GM19043 (cell line): ENCODE results near the gene PCDHA11.
"Not testable (repeated sequence)": the region's sequence is repeated elsewhere in the genome, so short reads cannot be mapped to it uniquely, and the experiment has no call there.

ENCODE experiments used
- ATAC-seq: cut with Tn5 transposase; IDR thresholded peaks from one replicate; pipeline ENCODE4 v1.9.1; 2021; ENCODE audit warnings: low read depth; ENCODE audit not compliant: unreplicated experiment

The PCDHA11 gene, protein sequence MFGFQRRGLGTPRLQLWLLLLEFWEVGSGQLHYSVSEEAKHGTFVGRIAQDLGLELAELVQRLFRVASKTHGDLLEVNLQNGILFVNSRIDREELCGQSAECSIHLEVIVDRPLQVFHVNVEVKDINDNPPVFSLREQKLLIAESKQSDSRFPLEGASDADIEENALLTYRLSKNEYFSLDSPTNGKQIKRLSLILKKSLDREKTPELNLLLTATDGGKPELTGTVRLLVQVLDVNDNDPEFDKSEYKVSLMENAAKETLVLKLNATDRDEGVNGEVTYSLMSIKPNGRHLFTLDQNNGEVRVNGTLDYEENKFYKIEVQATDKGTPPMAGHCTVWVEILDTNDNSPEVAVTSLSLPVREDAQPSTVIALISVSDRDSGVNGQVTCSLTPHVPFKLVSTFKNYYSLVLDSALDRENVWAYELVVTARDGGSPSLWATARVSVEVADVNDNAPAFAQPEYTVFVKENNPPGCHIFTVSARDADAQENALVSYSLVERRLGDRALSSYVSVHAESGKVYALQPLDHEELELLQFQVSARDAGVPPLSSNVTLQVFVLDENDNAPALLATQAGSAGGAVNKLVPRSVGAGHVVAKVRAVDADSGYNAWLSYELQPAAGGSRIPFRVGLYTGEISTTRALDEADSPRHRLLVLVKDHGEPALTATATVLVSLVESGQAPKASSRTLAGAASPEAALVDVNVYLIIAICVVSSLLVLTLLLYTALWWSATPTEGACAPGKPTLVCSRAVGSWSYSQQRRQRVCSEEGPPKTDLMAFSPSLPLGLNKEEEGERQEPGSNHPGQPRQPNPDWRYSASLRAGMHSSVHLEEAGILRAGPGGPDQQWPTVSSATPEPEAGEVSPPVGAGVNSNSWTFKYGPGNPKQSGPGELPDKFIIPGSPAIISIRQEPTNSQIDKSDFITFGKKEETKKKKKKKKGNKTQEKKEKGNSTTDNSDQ

GRCh38 chr5:140868721-140869554 is at the start of gene PCDHA11:
TSS of gene PCDHA11 (plus strand) at chr5:140868957. CDS start at chr5:140869104, 147 bp downstream.
- ATAC-seq = no peak

- ATAC-seq = no peak
Measured at GRCh38 chr5:140821375-140822280, 47.1 kb upstream of the PCDHA11 start, which contains the start of gene PCDHA5. TSS of gene PCDHA5 (plus strand) at chr5:140821613.

GRCh38 chr5:140822281-140822629 is 46.5 kb upstream of the PCDHA11 start:
- no peak for ATAC-seq

DNA sequence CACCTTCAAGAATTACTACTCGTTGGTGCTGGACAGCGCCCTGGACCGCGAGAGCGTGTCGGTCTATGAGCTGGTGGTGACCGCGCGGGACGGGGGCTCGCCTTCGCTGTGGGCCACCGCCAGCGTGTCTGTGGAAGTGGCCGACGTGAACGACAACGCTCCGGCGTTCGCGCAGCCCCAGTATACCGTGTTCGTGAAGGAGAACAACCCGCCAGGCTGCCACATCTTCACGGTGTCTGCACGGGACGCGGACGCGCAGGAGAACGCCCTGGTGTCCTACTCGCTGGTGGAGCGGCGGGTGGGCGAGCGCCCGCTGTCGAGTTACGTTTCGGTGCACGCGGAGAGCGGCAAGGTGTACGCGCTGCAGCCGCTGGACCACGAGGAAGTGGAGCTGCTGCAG is 45.8 kb upstream of the PCDHA11 start:
- not testable (repeated sequence) for ATAC-seq

GRCh38 chr5:140823475-140823874 is 45.3 kb upstream of the PCDHA11 start:
- no peak for ATAC-seq

- ATAC-seq = no peak
Measured at GRCh38 chr5:140827704-140828361, 40.9 kb upstream of the PCDHA11 start, which contains the start of gene PCDHA6. TSS of gene PCDHA6 (plus strand) at chr5:140827960. CDS start at chr5:140828092, 132 bp downstream.

GRCh38 chr5:140828362-140828737 is 40.4 kb upstream of the PCDHA11 start:
- no peak for ATAC-seq

DNA sequence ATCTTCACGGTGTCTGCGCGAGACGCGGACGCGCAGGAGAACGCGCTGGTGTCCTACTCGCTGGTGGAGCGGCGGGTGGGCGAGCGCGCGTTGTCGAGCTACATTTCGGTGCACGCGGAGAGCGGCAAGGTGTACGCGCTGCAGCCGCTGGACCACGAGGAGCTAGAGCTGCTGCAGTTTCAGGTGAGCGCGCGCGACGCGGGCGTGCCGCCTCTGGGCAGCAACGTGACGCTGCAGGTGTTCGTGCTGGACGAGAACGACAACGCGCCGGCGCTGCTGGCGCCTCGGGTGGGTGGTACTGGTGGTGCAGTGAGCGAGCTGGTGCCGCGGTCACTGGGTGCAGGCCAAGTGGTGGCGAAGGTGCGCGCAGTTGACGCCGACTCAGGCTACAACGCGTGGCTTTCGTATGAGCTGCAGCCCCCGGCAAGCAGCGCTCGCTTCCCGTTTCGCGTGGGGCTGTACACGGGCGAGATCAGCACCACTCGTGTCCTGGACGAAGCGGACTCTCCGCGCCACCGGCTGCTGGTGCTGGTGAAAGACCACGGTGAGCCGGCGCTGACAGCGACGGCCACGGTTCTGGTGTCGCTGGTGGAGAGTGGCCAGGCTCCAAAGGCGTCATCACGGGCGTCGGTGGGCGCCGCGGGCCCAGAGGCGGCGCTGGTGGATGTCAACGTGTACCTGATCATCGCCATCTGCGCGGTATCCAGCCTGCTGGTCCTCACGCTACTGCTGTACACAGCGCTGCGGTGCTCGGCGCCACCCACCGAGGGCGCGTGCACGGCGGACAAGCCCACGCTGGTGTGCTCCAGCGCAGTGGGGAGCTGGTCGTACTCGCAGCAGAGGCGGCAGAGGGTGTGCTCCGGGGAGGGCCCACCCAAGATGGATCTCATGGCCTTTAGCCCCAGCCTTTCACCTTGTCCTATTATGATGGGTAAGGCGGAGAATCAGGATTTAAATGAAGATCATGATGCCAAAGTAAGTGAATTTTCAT is 39.0 kb upstream of the PCDHA11 start:
- ATAC-seq = not testable (repeated sequence)

DNA sequence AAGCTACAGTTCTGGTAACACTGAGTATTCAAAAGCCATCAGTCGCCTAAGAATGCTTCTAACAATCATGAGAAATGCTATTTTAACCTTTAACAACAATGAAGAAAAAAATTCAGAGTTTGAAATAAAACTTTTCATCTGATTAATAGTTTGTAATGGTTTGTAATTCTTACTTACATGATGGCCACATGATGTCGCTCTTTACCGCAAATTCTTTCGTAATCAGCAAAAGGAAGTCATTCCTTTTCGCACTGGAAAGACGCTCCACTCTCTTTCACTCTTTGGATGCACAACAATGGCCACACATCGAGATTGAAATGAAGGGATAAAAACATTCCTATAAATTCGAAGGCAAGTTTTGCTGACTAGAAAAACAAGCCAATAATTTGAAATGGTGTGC is 34.8 kb upstream of the PCDHA11 start, which contains the start of gene PCDHA7:
Gene PCDHA7 (plus strand): TSS at position 277 of the 400 bp plus-strand sequence. CDS start 115 bp downstream, at position 392.
- no peak for ATAC-seq

GRCh38 chr5:140834439-140835008 is 34.2 kb upstream of the PCDHA11 start:
- not testable (repeated sequence) for ATAC-seq

GRCh38 chr5:140835622-140836510 is 32.9 kb upstream of the PCDHA11 start:
- no peak for ATAC-seq

- ATAC-seq = no peak
Measured at GRCh38 chr5:140840978-140841962, 27.5 kb upstream of the PCDHA11 start, which contains the start of gene PCDHA8. TSS of gene PCDHA8 (plus strand) at chr5:140841187. CDS start at chr5:140841322, 135 bp downstream.

DNA sequence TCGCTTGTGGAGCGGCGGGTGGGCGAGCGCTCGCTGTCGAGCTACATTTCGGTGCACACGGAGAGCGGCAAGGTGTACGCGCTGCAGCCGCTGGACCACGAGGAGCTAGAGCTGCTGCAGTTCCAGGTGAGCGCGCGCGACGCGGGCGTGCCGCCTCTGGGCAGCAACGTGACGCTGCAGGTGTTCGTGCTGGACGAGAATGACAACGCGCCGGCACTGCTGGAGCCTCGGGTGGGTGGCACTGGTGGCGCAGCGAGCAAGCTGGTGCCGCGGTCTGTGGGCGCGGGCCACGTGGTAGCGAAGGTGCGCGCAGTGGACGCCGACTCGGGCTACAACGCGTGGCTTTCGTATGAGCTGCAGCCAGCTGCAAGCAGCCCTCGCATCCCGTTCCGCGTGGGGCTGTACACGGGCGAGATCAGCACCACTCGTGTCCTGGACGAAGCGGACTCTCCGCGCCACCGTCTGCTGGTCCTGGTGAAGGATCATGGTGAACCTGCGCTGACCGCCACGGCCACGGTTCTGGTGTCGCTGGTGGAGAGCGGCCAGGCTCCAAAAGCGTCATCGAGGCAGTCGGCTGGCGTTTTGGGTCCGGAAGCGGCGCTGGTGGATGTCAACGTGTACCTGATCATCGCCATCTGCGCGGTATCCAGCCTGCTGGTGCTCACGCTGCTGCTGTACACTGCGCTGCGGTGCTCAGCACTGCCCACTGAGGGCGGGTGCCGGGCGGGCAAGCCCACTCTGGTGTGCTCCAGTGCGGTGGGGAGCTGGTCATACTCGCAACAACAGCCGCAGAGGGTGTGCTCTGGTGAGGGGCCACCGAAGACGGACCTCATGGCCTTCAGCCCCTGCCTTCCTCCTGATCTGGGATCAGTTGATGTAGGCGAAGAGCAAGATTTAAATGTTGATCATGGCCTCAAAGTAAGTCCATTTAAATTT is 25.7 kb upstream of the PCDHA11 start:
- no peak for ATAC-seq
